NCI-H82 treated with DMSO at 0.1 percent for 48 hours (cell line): ENCODE measurements around the gene PROP1.
"Not testable (repeated sequence)": the region's sequence is repeated elsewhere in the genome, so short reads cannot be mapped to it uniquely, and the experiment has no call there.

Source experiments
- DNase-seq: peaks from one replicate; lab custom pipeline; 2025; ENCODE audit not compliant: unreplicated experiment; lab: John Stamatoyannopoulos, UW

The PROP1 gene

GRCh38 chr5:177982956-177983355 is 13.1 kb downstream of the PROP1 start:
- no peak for DNase-seq

DNA sequence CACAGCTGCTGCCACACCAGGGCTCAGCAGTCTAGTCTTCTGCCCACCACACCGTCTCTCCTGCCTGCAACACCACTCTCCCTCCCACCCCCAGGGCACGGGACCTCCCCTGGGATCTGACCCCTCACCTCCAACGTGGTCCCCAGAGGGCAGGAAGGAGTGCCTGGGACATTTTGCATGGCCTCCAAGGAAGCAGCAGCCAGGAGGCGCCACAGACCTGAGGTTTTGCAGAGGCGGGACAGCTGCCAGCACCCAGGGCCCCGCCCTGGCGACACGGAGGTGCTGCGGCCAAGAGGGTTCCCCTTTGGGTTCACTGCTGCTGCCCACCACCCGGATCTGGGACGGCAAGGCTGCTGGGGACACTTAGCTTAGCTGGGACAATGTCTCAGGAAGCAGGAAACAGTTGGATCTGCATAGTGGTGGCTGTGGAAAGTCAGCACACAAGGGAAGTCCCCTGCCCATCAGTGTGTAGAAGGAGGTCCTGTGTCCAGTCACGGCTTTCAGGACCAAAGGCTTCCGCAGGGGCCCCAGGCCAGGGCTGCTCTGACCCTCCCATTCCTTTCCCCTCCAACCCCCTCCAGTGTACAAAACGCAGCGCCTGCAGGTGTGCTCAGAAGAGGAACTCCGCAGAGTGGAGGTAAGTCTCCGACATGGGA is 13.8 kb downstream of the PROP1 start:
- no peak for DNase-seq

DNA sequence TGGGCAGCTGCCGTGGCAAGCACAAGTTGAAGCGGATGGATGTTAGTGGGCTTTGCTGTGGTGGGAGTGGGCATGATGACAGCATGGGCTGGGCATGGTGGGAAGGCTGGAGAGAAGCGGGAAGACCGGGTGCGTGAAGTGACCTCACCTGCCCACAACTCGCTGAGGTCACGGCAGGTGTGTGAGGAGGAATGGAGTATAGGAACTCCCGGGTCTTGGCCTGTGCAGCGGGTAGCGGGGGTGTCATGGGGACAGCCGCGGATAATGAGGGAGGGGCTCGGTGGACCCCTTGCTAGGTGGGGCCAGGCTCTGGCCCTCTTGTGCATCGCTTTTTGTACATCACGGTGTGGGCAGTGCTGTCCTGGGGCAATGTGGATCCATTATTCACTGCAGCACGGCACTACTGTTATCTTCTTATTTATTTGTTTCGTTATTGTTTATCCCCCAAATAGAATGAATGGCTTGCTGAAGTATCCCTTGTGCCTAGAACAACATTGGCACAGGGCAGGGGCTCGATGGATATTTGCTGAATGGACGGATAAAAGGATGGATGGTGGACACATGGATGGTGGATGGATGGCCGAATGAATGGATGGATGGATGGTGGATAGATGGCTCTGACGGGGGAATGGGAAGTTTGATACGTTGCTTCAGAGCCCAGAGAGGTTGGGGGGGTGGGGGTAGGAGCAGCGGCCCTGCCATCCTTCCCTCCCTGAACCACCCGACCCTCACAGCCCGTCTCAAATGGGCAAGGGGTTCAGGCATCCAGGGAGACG is 14.6 kb downstream of the PROP1 start:
- DNase-seq = no peak

GRCh38 chr5:177980743-177981151 is 15.3 kb downstream of the PROP1 start:
- no peak for DNase-seq

DNA sequence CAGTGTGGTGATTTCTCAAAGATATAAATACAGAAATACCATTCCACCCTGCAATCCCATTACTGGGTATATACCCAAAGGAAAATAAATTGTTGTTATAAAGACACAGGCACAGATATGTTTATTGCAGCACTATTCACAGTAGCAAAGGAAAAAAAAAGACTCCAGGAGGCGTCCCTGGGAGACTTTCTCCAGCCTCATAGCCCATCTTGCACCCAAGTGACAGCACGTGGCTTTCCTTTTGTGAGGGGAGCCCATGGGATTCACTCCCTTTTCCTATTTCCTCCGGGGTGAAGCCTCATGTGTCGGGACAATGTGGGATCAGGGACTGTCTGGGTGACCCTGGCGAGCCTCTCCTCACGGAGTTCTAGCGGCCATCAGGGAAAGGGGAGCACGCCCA is 18.4 kb downstream of the PROP1 start:
- not testable (repeated sequence) for DNase-seq

DNA sequence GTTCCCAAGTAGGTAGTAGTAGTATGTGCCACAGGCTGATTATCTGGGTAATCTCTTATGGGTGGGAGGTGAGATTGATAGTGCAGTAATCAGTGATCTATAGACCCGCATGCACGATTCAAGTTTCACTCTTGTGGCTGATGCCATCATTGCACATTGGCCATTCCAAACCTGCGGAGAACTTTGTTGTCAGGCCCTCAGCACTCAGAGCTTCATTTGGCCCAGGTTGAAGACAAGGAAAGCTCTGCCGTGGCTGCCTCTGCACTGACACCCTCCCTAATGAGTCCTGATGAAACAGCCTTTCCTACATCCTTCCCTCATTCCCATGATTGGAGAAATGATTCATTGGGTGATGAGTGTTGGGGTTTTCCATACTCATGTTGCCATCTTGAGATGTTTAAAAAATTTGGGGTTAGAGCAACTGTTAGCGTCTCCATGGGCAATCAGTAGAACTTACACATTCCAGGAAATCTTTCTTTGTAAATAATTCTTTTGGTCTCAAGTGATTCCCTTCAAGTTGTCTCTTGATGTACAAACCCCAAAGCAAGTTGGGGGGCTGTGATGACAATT is 22.9 kb downstream of the PROP1 start:
- no peak for DNase-seq

DNA sequence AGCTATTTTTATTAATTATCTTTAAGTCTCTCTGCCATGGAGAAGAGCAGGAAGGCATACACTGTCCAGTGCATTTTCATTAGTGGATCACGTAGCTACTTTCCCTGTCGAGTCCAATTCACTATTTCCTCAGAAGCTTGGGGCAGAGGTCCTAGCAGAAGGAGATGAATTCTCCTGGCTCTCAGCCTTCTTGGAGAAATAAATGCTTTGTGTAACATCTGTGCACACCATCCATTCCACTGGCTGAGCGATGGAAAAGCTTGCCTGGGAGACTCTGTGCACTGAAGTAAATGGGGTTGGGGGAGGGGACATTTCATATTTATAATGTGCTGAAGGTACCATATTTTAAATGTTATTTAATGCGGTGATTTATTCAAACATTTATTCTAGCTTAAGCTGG is 23.4 kb downstream of the PROP1 start:
- no peak for DNase-seq

DNA sequence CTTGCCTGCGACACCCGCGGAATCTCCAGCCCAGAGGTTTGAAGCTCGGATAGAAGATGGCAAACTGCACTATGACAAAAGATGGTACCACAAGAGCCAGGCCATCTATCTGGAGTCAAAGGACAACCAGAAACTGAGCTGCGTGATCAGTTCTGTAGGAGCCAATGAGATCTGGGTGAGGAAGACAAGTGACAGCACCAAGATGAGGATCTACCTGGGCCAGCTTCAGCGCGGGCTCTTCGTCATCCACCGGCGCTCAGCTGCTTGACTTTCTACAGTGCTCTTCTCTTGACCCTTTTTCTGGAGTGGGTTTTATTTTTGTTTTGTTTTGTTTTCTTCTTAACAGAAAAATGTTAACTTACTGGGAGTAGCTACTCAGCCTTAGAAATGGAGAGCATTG is 24.0 kb downstream of the PROP1 start:
- not testable (repeated sequence) for DNase-seq

- DNase-seq = no peak
These were observed 27.3 kb downstream of the PROP1 start for GRCh38 chr5:177968661-177969211.

DNA sequence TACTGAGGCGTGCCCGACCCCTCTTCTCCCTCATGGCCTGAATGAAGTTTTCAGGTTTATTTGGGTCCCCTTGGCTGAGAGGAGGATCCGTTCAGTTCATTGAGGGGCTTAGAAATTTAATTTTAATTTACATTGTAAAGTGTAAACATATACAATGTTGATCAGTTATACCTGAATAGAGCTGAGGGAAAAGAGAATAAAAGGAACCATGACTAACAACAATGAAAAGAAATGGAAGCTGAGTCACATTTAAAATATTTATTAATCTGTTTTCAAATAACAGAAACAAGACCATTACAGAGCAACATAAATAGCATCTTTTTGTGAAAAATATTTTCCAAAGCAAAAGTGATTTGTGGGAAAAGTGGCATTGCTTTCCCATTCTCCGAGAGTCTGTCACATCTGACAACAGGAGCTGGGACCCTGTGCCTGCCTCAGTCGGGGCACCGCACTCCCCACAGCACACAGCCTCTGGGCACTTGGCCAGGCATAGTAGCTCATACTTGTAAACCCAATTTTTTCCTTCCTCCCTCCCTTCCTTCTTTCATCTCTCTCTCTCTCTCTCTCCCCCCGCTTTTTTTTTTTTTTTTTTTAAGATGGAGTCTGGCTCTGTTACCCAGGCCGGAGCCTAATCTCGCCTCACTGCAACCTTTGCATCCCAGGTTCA is 28.7 kb downstream of the PROP1 start:
- DNase-seq = no peak

DNA sequence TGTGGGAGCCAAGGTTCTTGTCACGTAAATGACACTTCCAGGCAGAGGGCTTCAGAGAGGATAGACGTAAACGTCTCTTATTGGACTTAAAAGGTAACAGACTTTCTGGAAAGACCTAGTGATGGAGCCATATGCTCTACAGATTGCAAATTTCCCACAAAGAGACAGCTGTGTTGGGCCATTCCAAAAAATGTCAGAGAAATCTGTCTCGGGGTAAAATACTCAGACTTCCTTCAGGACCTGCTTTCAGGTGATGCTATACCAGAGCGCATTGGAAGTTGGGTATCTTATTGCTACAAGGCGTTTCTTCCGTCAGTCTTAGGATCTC is 29.2 kb downstream of the PROP1 start:
- DNase-seq = no peak

DNA sequence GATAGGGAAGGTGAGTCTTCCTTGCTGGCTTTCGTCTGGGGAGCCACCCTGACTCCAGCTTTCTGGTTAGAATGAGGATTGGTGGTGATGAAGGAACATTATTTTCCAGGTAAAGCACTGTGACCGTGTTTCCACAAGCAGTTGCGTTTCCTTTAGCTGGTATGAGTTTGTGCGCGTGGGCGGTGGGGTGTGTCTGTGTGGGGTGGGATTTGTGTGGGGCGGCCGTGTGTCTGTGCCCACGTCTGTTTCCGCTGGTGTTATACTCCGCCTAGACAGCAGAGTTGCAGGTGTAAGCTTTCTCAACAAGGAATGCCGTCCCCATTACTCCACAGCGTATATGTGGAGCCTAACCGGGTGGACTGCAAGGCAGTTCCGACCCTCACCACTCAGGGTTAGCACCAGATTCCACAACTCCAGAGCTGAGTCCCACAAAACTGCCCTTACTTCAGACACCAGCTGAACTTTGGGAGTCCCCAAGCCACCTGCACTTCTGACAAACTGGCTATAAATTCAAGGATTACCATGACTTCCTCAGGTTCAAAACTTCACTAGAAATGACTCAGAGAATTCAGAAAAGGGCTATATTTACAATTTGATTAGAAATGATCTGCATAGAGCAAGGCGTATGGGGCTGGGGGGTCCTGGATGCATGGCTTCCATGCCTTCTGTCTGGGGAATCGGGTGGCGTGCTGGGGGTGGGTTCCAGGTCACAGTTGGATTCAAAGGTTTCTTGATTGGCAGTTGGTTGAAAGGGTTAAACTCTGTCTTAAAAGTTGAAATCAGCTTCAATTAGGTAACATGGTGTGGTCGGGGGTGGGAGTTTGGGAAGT is 29.8 kb downstream of the PROP1 start:
- DNase-seq = no peak

DNA sequence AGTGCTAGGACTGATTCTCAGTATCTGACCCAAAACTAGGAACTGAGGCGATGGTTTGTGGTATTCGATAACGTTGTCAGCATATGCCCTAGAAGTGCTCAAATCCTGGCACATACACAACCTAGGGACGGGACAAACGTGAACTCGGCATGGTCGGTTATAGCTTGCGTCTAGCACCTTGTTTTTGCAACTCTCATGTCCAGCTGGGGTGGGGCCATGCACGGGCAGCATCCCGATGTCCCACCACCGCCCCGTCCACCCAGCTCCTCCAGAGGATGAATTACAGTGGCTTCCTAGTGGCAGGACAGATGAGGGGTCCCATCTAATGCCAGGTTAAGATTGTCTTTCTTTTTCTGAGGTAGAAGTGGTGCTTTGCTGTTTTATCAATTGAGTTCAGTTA is 31.6 kb downstream of the PROP1 start:
- no peak for DNase-seq

GRCh38 chr5:177963966-177964365 is 32.1 kb downstream of the PROP1 start:
- no peak for DNase-seq

DNA sequence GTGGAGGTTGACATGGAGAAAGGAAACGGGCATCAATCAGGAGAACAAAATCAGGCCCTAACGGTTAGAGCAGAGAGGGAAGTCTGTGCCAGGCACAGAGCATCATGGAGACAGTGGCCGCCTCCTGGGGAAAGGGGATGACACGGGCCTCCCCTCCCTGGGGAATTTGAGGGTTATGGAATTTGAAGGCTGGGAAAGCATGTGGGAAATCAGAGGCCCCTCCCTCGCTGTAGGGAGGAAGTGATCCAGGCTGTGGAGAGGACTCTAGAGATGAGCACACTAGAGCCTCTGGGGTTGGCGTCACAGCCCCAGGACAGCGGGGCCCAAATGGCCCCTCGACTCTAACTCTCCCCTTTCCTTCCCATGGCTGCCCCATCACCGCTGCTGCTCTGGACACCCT is 36.7 kb downstream of the PROP1 start:
- DNase-seq = no peak

GRCh38 chr5:177958696-177959095 is 37.3 kb downstream of the PROP1 start:
- DNase-seq = no peak

- DNase-seq = no peak
These were observed 38.8 kb downstream of the PROP1 start for GRCh38 chr5:177957241-177957640.

GRCh38 chr5:177953101-177953500 is 42.9 kb downstream of the PROP1 start:
- not testable (repeated sequence) for DNase-seq

DNA sequence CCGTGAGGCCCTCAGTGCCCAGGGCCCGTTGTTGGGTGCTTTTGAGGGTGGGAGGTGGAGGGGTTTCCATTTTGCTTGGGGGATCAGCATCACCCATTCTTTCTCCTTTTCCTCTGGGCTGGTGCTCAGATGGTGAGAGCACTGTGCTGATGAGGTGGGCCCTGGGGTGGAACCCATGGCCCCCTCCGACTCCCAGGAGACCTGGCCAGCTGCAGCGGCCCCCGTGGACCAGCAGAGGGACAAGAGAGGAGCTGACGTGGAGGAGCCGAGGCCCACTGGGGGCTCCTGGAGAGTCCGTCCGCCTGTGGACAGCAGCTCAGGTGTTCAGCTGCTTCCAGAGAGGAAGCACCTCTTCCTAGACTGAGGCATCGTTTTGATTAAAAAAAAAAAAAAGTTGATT is 46.4 kb downstream of the PROP1 start:
- not testable (repeated sequence) for DNase-seq

DNA sequence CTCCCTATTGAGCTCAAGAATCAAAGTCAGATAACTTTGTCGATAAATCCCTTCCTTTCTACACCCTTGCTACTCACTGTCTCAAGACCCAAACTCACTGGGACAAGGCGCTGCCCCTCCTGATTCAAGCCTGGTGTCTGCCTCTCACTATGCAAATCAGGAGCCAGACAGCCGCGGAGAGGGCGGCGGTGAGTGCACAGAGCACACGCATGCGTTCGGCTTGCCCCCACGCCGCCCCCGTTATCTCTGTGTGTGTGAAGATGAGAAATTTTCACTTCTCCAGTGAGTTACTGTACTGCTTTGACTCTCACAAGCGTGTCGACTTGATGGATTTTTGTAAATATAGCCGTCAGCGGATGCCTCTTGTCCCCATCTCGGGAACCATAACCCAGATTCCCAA is 47.0 kb downstream of the PROP1 start:
- DNase-seq = not testable (repeated sequence)

GRCh38 chr5:177947912-177948311 is 48.1 kb downstream of the PROP1 start:
- DNase-seq = not testable (repeated sequence)
